Erythroblast (primary cell): ENCODE results near the gene TPSAB1.
"Not testable (repeated sequence)": the region's sequence is repeated elsewhere in the genome, so short reads cannot be mapped to it uniquely, and the experiment has no call there.

Experiments
- DNase-seq, 2 experiments: peaks; one replicate each; lab custom pipeline; 2025; lab: John Stamatoyannopoulos, UW
- GATA1 ChIP-seq: IDR thresholded peaks from 2 replicates; pipeline ENCODE4 v1.6.1; 2011; ENCODE audit warnings: low read depth, mild to moderate bottlenecking, control low read depth, low read length, moderate library complexity
- POLR2A ChIP-seq: IDR thresholded peaks from 2 replicates; pipeline ENCODE4 v1.6.1; 2011; ENCODE audit warnings: mild to moderate bottlenecking, low read length

Gene TPSAB1

GRCh38 chr16:1260101-1260680, 19.7 kb downstream of the TPSAB1 start:
- no peak for DNase-seq
- TF ChIP-seq POLR2A (no peak), GATA1 (no peak)

GRCh38 chr16:1261131-1261892, 20.8 kb downstream of the TPSAB1 start:
- TF ChIP-seq GATA1 (no peak), POLR2A (no peak)
- no peak for DNase-seq

GRCh38 chr16:1262210-1262845, 21.8 kb downstream of the TPSAB1 start:
- DNase-seq, result no peak
- no peak for TF ChIP-seq GATA1
- no peak for TF ChIP-seq POLR2A

- DNase-seq, result no peak
- TF ChIP-seq POLR2A, result no peak
- no peak for TF ChIP-seq GATA1
Measured at GRCh38 chr16:1262846-1263221, 22.3 kb downstream of the TPSAB1 start.

GRCh38 chr16:1263591-1264344, 23.3 kb downstream of the TPSAB1 start:
- no peak for TF ChIP-seq POLR2A
- no peak for TF ChIP-seq GATA1
- no peak for DNase-seq

- no peak for DNase-seq
- TF ChIP-seq GATA1 (no peak), POLR2A (no peak)
Measured at GRCh38 chr16:1264345-1265089, 24.0 kb downstream of the TPSAB1 start.

- TF ChIP-seq GATA1 (no peak), POLR2A (no peak)
- no peak for DNase-seq
Measured at GRCh38 chr16:1265090-1265630, 24.7 kb downstream of the TPSAB1 start.

GRCh38 chr16:1265826-1266225, 25.3 kb downstream of the TPSAB1 start:
- DNase-seq, result no peak
- TF ChIP-seq GATA1 (no peak), POLR2A (no peak)

GRCh38 chr16:1269418-1269817, 28.9 kb downstream of the TPSAB1 start:
- not testable (repeated sequence) for DNase-seq

GRCh38 chr16:1271380-1271723, 30.8 kb downstream of the TPSAB1 start:
- DNase-seq, result no peak
- TF ChIP-seq POLR2A (no peak), GATA1 (no peak)

- DNase-seq, result peak; percentile 65 to 76
Measured at GRCh38 chr16:1271724-1272413, 31.4 kb downstream of the TPSAB1 start.

- no peak for TF ChIP-seq POLR2A
- TF ChIP-seq GATA1, result no peak
Measured at GRCh38 chr16:1272453-1273198, 32.1 kb downstream of the TPSAB1 start.

GRCh38 chr16:1273816-1274215, 33.3 kb downstream of the TPSAB1 start:
- TF ChIP-seq POLR2A (no peak), GATA1 (no peak)

More at GRCh38 chr16:1272453-1273198, 32.1 kb downstream of the TPSAB1 start:
- no peak for DNase-seq

More at GRCh38 chr16:1273816-1274215, 33.3 kb downstream of the TPSAB1 start:
- no peak for DNase-seq
